ENCODE results near the gene MCOLN1.

Gene MCOLN1

GRCh38 chr19:7522923-7523667 is 671 bp downstream of the MCOLN1 start:
- no peak; the same call in 1 of the 3 replicates for ATAC-seq
- no peak for TF ChIP-seq ZNF8 (CRISPR knock-in tag; IDR thresholded peaks at IDR 0.05)
- TF ChIP-seq GLIS3 (CRISPR knock-in tag; IDR thresholded peaks at IDR 0.05) = no peak
- TF ChIP-seq PPARA (CRISPR knock-in tag; IDR thresholded peaks at IDR 0.05; ENCODE audit: borderline replicate concordance) = no peak
- no peak for TF ChIP-seq CREB5 (CRISPR knock-in tag; IDR thresholded peaks at IDR 0.05; ENCODE audit: low read depth)
- TF ChIP-seq SNAI2 (CRISPR knock-in tag; IDR thresholded peaks at IDR 0.05) = no peak
- no peak for TF ChIP-seq PATZ1 (CRISPR knock-in tag; IDR thresholded peaks at IDR 0.05; ENCODE audit: borderline replicate concordance)
- TF ChIP-seq CSRNP3 (CRISPR knock-in tag; IDR thresholded peaks at IDR 0.05) = no peak
- TF ChIP-seq ISL1 (CRISPR knock-in tag; IDR thresholded peaks at IDR 0.05) = no peak
- no peak for TF ChIP-seq ARNTL (CRISPR knock-in tag; IDR thresholded peaks at IDR 0.05; ENCODE audit: borderline replicate concordance, low read depth)
- TF ChIP-seq OSR1 (CRISPR knock-in tag; IDR thresholded peaks at IDR 0.05) = no peak
- no peak for TF ChIP-seq TCF4 (CRISPR knock-in tag; IDR thresholded peaks at IDR 0.05; ENCODE audit: borderline replicate concordance)

GRCh38 chr19:7524523-7524922 is 2.1 kb downstream of the MCOLN1 start:
- TF ChIP-seq BACH2 (CRISPR knock-in tag; IDR thresholded peaks at IDR 0.05; ENCODE audit: borderline replicate concordance) = no peak
- TF ChIP-seq GLIS3 (CRISPR knock-in tag; IDR thresholded peaks at IDR 0.05) = no peak
- no peak for TF ChIP-seq CREB5 (CRISPR knock-in tag; IDR thresholded peaks at IDR 0.05; ENCODE audit: low read depth)
- no peak for TF ChIP-seq ISL1 (CRISPR knock-in tag; IDR thresholded peaks at IDR 0.05)
- TF ChIP-seq POU6F1 (CRISPR knock-in tag; IDR thresholded peaks at IDR 0.05; ENCODE audit: borderline replicate concordance, low read depth) = no peak
- no peak for TF ChIP-seq TCF4 (CRISPR knock-in tag; IDR thresholded peaks at IDR 0.05; ENCODE audit: borderline replicate concordance)
- no peak for TF ChIP-seq ESRRG (CRISPR knock-in tag; IDR thresholded peaks at IDR 0.05)
- no peak for TF ChIP-seq ARNTL (CRISPR knock-in tag; IDR thresholded peaks at IDR 0.05; ENCODE audit: borderline replicate concordance, low read depth)
- no peak for TF ChIP-seq ZNF565 (CRISPR knock-in tag; conservative IDR thresholded peaks at IDR 0.05; ENCODE audit: low read depth)
- no peak for TF ChIP-seq CSRNP3 (CRISPR knock-in tag; IDR thresholded peaks at IDR 0.05)
- no peak for TF ChIP-seq ZFP3 (CRISPR knock-in tag; IDR thresholded peaks at IDR 0.05)
- TF ChIP-seq ZNF8 (CRISPR knock-in tag; IDR thresholded peaks at IDR 0.05) = no peak
- TF ChIP-seq TOX (CRISPR knock-in tag; IDR thresholded peaks at IDR 0.05; ENCODE audit: borderline replicate concordance) = no peak

GRCh38 chr19:7524992-7525739 is 2.7 kb downstream of the MCOLN1 start:
- ATAC-seq = no peak
- TF ChIP-seq ZFP30 (CRISPR knock-in tag; IDR thresholded peaks at IDR 0.05) (no peak), CSDC2 (CRISPR knock-in tag; IDR thresholded peaks at IDR 0.05) (no peak), ZC3H10 (CRISPR knock-in tag; IDR thresholded peaks at IDR 0.05) (no peak), BACH2 (CRISPR knock-in tag; IDR thresholded peaks at IDR 0.05; ENCODE audit: borderline replicate concordance) (no peak), GLIS3 (CRISPR knock-in tag; IDR thresholded peaks at IDR 0.05) (no peak), TSHZ2 (CRISPR knock-in tag; IDR thresholded peaks at IDR 0.05) (no peak), ARNTL (CRISPR knock-in tag; IDR thresholded peaks at IDR 0.05; ENCODE audit: borderline replicate concordance, low read depth) (no peak), PPARA (CRISPR knock-in tag; IDR thresholded peaks at IDR 0.05; ENCODE audit: borderline replicate concordance) (no peak), TCF4 (CRISPR knock-in tag; IDR thresholded peaks at IDR 0.05; ENCODE audit: borderline replicate concordance) (no peak)

More at GRCh38 chr19:7524523-7524922, 2.1 kb downstream of the MCOLN1 start:
- ATAC-seq = no peak
